Endothelial cell of umbilical vein (primary cell): ENCODE data around the gene EDN2. TPM values are rescaled to one million over a fixed set of nuclear protein-coding genes. Genes with fewer than 3 reads are reported as not detected.

Experiments used
- BruUV-seq: library from RNA; stranded (reverse); fragments of 400-500 nt; replicated peaks from 2 replicates; lab custom pipeline; 2021; lab: Mats Ljungman, UMichigan
- CTCF ChIA-PET: fragments of 300-600, 350-600 bp; sonication (Branson Sonifier 250); formaldehyde crosslinking; loops from one replicate; lab custom pipeline; 2021; ENCODE audit warnings: antibody characterized with exemption, inconsistent platforms; lab: Charles Lee
- POLR2A ChIA-PET: fragments of 300-600, 350-600 bp; sonication (Branson Sonifier 250); formaldehyde crosslinking; loops from one replicate; lab custom pipeline; 2021; ENCODE audit warnings: antibody characterized with exemption, inconsistent platforms; lab: Charles Lee
- DNase-seq: peaks from one replicate; pipeline ENCODE4 v3.0.0-alpha.2; 2011; ENCODE audit warnings: low read depth, low spot score
- FAIRE-seq: peaks from 2 replicates; lab custom pipeline; 2011; peaks lifted over from hg19 to GRCh38; lab: Jason Lieb, UNC
- H2AFZ ChIP-seq: 2 replicates; pipeline ENCODE4 v1.6.0; 2012; ENCODE audit warnings: low read depth, low read length, control low read depth, inconsistent platforms
- H3K27ac ChIP-seq: 2 replicates; pipeline ENCODE4 v1.5.1; 2011; ENCODE audit warnings: low read depth, mild to moderate bottlenecking, control low read depth, low read length, moderate library complexity; ENCODE audit not compliant: insufficient read depth
- H3K27me3 ChIP-seq, 2 experiments: 2 replicates each; pipeline versions ENCODE4 v1.6.0 to v1.6.1; 2011; ENCODE audit warnings: low read length in 2 of 2, mixed read lengths in 1 of 2; ENCODE audit not compliant: control insufficient read depth in 2 of 2, insufficient read depth in 2 of 2
- H3K36me3 ChIP-seq, 2 experiments: 2 replicates in 1 of 2; 3 replicates in 1 of 2; pipeline ENCODE4 v1.5.1; 2011; ENCODE audit warnings: low read length in 2 of 2, mild to moderate bottlenecking in 1 of 2, moderate library complexity in 1 of 2; ENCODE audit not compliant: control insufficient read depth in 2 of 2, insufficient read depth in 2 of 2; ENCODE audit errors: extremely low read depth in 1 of 2
- H3K4me1 ChIP-seq: 3 replicates; pipeline ENCODE4 v1.5.1; 2011; ENCODE audit warnings: mild to moderate bottlenecking, low read length; ENCODE audit not compliant: control insufficient read depth, insufficient read depth; ENCODE audit errors: extremely low read depth
- H3K4me2 ChIP-seq: 2 replicates; pipeline ENCODE4 v1.6.1; 2011; ENCODE audit warnings: low read length, control low read depth, mixed read lengths; ENCODE audit not compliant: insufficient read depth
- H3K4me3 ChIP-seq, 3 experiments: fragments of 200-600 bp in 1 of 3; sonication (generic), shearing (Covaris generic) in 1 of 3; replicated peaks in 1 of 3; 2 replicates each; pipeline ENCODE4 v1.5.1; 2011 to 2016; ENCODE audit warnings: control low read depth in 3 of 3, low read length in 3 of 3, mild to moderate bottlenecking in 2 of 3, inconsistent platforms in 1 of 3, low read depth in 1 of 3, moderate library complexity in 1 of 3; ENCODE audit not compliant: insufficient read depth in 1 of 3
- H3K79me2 ChIP-seq: 2 replicates; pipeline ENCODE4 v1.6.0; 2012; ENCODE audit warnings: low read length, inconsistent platforms; ENCODE audit not compliant: control insufficient read depth, insufficient read depth
- H3K9ac ChIP-seq: replicated peaks from 2 replicates; pipeline ENCODE3; 2011; ENCODE audit warnings: low read length, control low read depth; ENCODE audit not compliant: insufficient read depth; ENCODE audit errors: extremely low read depth
- H3K9me1 ChIP-seq: replicated peaks from 3 replicates; pipeline ENCODE4 v1.6.0; 2011; ENCODE audit warnings: mild to moderate bottlenecking, low read length; ENCODE audit not compliant: control insufficient read depth, insufficient read depth; ENCODE audit errors: extremely low read depth
- H3K9me3 ChIP-seq: replicated peaks from 2 replicates; pipeline ENCODE4 v1.5.1; 2012; ENCODE audit warnings: low read length, inconsistent platforms; ENCODE audit not compliant: control insufficient read depth, insufficient read depth
- H4K20me1 ChIP-seq: replicated peaks from 2 replicates; pipeline ENCODE3; 2011; ENCODE audit warnings: mild to moderate bottlenecking, low read length; ENCODE audit not compliant: control insufficient read depth, insufficient read depth; ENCODE audit errors: extremely low read depth
- EZH2 ChIP-seq: IDR thresholded peaks from 2 replicates; pipeline ENCODE4 v1.6.1; 2012; ENCODE audit warnings: borderline replicate concordance, low read depth, mild to moderate bottlenecking, moderate library complexity, low read length, inconsistent platforms; ENCODE audit not compliant: severe bottlenecking
- FOS ChIP-seq: IDR thresholded peaks from 2 replicates; pipeline ENCODE4 v1.6.1; 2011; ENCODE audit warnings: mild to moderate bottlenecking, low read length, moderate library complexity, borderline replicate concordance; ENCODE audit not compliant: insufficient read depth
- GATA2 ChIP-seq: IDR thresholded peaks from 2 replicates; pipeline ENCODE4 v1.7.0; 2011; ENCODE audit warnings: low read depth, mild to moderate bottlenecking, moderate library complexity, mixed read lengths, low read length; ENCODE audit not compliant: insufficient read length, insufficient read depth
- JUN ChIP-seq: IDR thresholded peaks from 2 replicates; pipeline ENCODE4 v1.6.1; 2011; ENCODE audit warnings: borderline replicate concordance, low read depth; ENCODE audit not compliant: insufficient read length, insufficient read depth
- MYC ChIP-seq: IDR thresholded peaks from one replicate; pipeline ENCODE4 v1.6.1; 2011; ENCODE audit warnings: mild to moderate bottlenecking, low read depth, low read length
- POLR2A ChIP-seq: IDR thresholded peaks from 2 replicates; pipeline ENCODE4 v1.6.1; 2012; ENCODE audit warnings: low read depth, mild to moderate bottlenecking, control low read depth, low read length
- POLR2AphosphoS5 ChIP-seq: IDR thresholded peaks from 2 replicates; pipeline ENCODE4 v1.6.1; 2012; ENCODE audit warnings: low read depth, mild to moderate bottlenecking, control low read depth, low read length, moderate library complexity; ENCODE audit not compliant: insufficient read depth
- dilution Hi-C: fragments of 300-500 bp; cut with MboI; formaldehyde crosslinking; loops from one replicate; pipeline ENCODE4 v1.15.0; 2019; ENCODE audit warnings: low sequenced_read_pairs; ENCODE audit not compliant: extremely low pct_ligation_motif_present
- intact Hi-C: fragments of 100-400 bp; cut with micrococcal nuclease; formaldehyde crosslinking; loops from one replicate; pipeline ENCODE4 v1.10.0; 2022
- polyA plus RNA-seq, 4 experiments: library from polyadenylated mRNA; depleted of rRNA in 3 of 4; stranded (reverse) in 3 of 4; unstranded in 1 of 4; fragments of >200 nt; gene quantifications; 2 replicates each; pipeline versions ENCODE4 v1.2.1 to v1.2.3, GENCODE V29; 2011 to 2012; ENCODE audit warnings: missing spikeins in 1 of 4
- total RNA-seq: library from RNA; stranded (reverse); gene quantifications from 2 replicates; pipeline ENCODE4 v1.2.3, GENCODE V29; 2021
- TF ChIP-seq, protein P1 (sequence below), 2 donors: IDR thresholded peaks; 1 replicate in 1 of 2; 2 replicates in 1 of 2; pipeline ENCODE4 v1.5.1; 2011; ENCODE audit warnings: low read length in 2 of 2, mild to moderate bottlenecking in 2 of 2, moderate library complexity in 2 of 2, control low read depth in 1 of 2, inconsistent platforms in 1 of 2, low read depth in 1 of 2; ENCODE audit not compliant: insufficient read depth in 1 of 2; ENCODE audit errors: extremely low read depth in 1 of 2
- TF ChIP-seq, protein P2 (sequence below): IDR thresholded peaks from 2 replicates; pipeline ENCODE4 v1.6.1; 2011; ENCODE audit not compliant: insufficient read depth, insufficient read length

The EDN2 gene
- total and polyA plus RNA-seq, 2 donors (not counting 3 experiments of a cell fraction or from before 2014, with no cell fraction given) = not detected

DNA sequence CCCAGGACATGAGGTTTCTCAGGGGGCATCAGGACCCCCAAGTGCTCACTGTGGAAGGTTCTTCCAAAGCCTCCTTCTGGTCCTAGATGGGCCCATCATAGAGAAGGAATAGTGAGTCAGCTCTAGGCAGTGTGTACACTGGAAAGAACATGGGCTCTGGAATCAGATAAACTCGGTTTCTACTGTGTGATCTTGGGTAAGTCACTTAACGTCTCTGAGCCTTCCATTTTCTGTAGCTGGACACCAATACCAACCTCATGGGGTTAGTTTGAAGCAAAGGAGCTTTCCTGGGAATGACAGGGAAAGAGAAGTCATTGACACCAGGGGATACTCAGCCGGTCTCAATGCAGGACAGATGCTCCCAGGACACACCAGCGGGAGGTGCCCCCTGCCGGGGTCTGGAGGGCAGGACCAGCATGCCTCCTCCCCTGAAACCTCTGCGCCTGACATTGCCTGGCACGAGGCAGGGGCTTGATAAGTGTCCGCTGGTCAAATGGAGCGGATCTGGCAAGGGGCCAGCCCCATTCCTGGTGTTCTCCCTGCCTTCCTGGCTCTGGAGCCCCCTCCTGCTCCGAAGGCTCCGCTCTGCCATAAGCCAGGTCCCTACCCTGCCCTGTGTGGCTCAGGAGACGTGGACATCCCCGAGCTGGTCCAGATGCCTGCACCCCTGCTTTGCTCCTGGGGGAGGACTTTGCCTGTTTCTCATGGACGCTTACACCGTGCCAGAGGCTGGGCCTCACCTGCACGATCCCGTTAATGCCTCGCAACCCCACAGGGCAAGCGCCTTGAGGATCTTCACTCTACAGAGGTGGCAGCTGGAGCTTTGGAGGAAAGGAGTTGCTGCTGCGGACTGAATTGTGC, 52.8 kb downstream of the EDN2 start:
- BruUV-seq = no TSS peak
- peaks cover 0 to 2% of the 10 kb centered on the region in 2 experiments for H3K27me3 ChIP-seq

More for the DNA sequence above, 52.8 kb downstream of the EDN2 start:
- Histone ChIP-seq H3K27ac (no peak overlapping the region), H2AFZ (peak overlapping the region; percentile 30), H4K20me1 (no peaks in the 10 kb centered on the region), H3K4me3 (no peak overlapping the region), H3K79me2 (no peaks in the 10 kb centered on the region), H3K9ac (no peak overlapping the region), H3K36me3 (no peaks in the 10 kb centered on the region), H3K9me1 (no peaks in the 10 kb centered on the region), H3K9me3 (no peaks in the 10 kb centered on the region), H3K4me1 (peaks cover 27% of the 10 kb centered on the region), H3K4me2 (no peak overlapping the region)
- intact Hi-C loops = loop anchor here (1.0 to 5.0 kb wide), 7 partner anchors 14 to 409 kb away; partner anchors contain the start of genes FOXO6 and SLFNL1
- FAIRE-seq (no peak), DNase-seq (peak; percentile 6)
- TF ChIP-seq FOS (no peak), MYC (no peak), POLR2A (no peak), JUN (no peak), GATA2 (no peak), POLR2AphosphoS5 (no peak), EZH2 (no peak)
- TF ChIP-seq, protein P1, sequence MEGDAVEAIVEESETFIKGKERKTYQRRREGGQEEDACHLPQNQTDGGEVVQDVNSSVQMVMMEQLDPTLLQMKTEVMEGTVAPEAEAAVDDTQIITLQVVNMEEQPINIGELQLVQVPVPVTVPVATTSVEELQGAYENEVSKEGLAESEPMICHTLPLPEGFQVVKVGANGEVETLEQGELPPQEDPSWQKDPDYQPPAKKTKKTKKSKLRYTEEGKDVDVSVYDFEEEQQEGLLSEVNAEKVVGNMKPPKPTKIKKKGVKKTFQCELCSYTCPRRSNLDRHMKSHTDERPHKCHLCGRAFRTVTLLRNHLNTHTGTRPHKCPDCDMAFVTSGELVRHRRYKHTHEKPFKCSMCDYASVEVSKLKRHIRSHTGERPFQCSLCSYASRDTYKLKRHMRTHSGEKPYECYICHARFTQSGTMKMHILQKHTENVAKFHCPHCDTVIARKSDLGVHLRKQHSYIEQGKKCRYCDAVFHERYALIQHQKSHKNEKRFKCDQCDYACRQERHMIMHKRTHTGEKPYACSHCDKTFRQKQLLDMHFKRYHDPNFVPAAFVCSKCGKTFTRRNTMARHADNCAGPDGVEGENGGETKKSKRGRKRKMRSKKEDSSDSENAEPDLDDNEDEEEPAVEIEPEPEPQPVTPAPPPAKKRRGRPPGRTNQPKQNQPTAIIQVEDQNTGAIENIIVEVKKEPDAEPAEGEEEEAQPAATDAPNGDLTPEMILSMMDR (IDR thresholded peaks at IDR 0.05; ENCODE audit: extremely low read depth in 1 of 2, insufficient read depth in 1 of 2, low read depth in 1 of 2, low read length in 2 of 2) = no peak
- TF ChIP-seq, protein P2, sequence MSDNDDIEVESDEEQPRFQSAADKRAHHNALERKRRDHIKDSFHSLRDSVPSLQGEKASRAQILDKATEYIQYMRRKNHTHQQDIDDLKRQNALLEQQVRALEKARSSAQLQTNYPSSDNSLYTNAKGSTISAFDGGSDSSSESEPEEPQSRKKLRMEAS = no peak
- CTCF ChIA-PET = interaction anchor here (0.5 to 5.5 kb wide), 31 partner anchors 8 to 177 kb away, joined by 3 to 79 read pairs (median 4); partner anchors contain the start of gene FOXO6
- dilution Hi-C loops = no loop called here
- POLR2A ChIA-PET = no interaction called here
